HepG2 (cell line): ENCODE measurements around the gene BIRC7. TPM values are rescaled to one million over a fixed set of nuclear protein-coding genes. Genes with fewer than 3 reads are reported as not detected.

Experiments used
- ATAC-seq: fragments of 200-7000 bp; cut with Tn5 transposase; 3 replicates; pipeline ENCODE4 v1.9.1; 2020; ENCODE audit warnings: mild to moderate bottlenecking, moderate library complexity
- BruUV-seq: library from RNA; stranded (reverse); fragments of 400-500 nt; replicated peaks from 2 replicates; lab custom pipeline; 2021; lab: Mats Ljungman, UMichigan
- CTCF ChIA-PET: fragments of 300-600 bp; formaldehyde crosslinking; extraction: SDS; loops from one replicate; lab custom pipeline; 2021; ENCODE audit warnings: low total read pairs, inconsistent platforms, low intra/inter-chr PET ratio; lab: Yijun Ruan, JAX
- POLR2A ChIA-PET: fragments of 350-600 bp; sonication (Branson Sonifier 250); formaldehyde crosslinking; loops from one replicate; lab custom pipeline; 2020; ENCODE audit warnings: antibody characterized with exemption, inconsistent platforms; lab: Yijun Ruan, JAX
- DNase-seq: peaks from one replicate; pipeline ENCODE4 v3.0.0-alpha.2; 2015; ENCODE audit warnings: low spot score
- FAIRE-seq: peaks from 3 replicates; lab custom pipeline; 2011; peaks lifted over from hg19 to GRCh38; lab: Jason Lieb, UNC
- H2AFZ ChIP-seq: one replicate; pipeline ENCODE4 v1.6.1; 2011; ENCODE audit warnings: low read length, inconsistent platforms
- H3K27ac ChIP-seq: fragments of 300-600 bp; 3 replicates; pipeline ENCODE4 v1.8.0; 2011; ENCODE audit warnings: mixed run types, mild to moderate bottlenecking, mixed read lengths, low read length, inconsistent platforms; ENCODE audit not compliant: insufficient read depth; ENCODE audit errors: extremely low read length
- H3K27me3 ChIP-seq, 2 experiments: fragments of 200-600 bp in 1 of 2; 2 replicates in 1 of 2; 3 replicates in 1 of 2; pipeline versions ENCODE4 v1.6.0 to v1.8.0; 2011; ENCODE audit warnings: low read length in 2 of 2, mild to moderate bottlenecking in 2 of 2, moderate library complexity in 2 of 2, inconsistent platforms in 1 of 2; ENCODE audit not compliant: insufficient read depth in 2 of 2, control insufficient read depth in 1 of 2
- H3K36me3 ChIP-seq, 2 experiments: fragments of 200-600 bp in 1 of 2; replicated peaks in 1 of 2; 2 replicates in 1 of 2; 3 replicates in 1 of 2; pipeline versions ENCODE4 v1.5.1 to v1.8.0; 2011; ENCODE audit warnings: low read length in 2 of 2, inconsistent platforms in 1 of 2; ENCODE audit not compliant: insufficient read depth in 2 of 2, control insufficient read depth in 1 of 2
- H3K4me1 ChIP-seq: 2 replicates; pipeline ENCODE4 v1.5.1; 2012; ENCODE audit warnings: low read length, inconsistent platforms; ENCODE audit not compliant: insufficient read depth
- H3K4me2 ChIP-seq: 2 replicates; pipeline ENCODE4 v1.6.0; 2011; ENCODE audit warnings: low read depth, low read length, inconsistent platforms
- H3K4me3 ChIP-seq, 3 experiments: fragments of 200-600 bp in 1 of 3; sonication (generic), shearing (Covaris generic) in 1 of 3; replicated peaks in 1 of 3; 2 replicates each; pipeline ENCODE4 v1.5.1; 2011 to 2016; ENCODE audit warnings: low read length in 3 of 3, inconsistent platforms in 2 of 3, low read depth in 2 of 3, mild to moderate bottlenecking in 2 of 3, control low read depth in 1 of 3, mixed read lengths in 1 of 3; ENCODE audit not compliant: insufficient read depth in 1 of 3
- H3K79me2 ChIP-seq: one replicate; pipeline ENCODE4 v1.6.1; 2011; ENCODE audit warnings: low read length, inconsistent platforms; ENCODE audit not compliant: insufficient read depth
- H3K9ac ChIP-seq: 2 replicates; pipeline ENCODE4 v1.6.0; 2011; ENCODE audit warnings: mild to moderate bottlenecking, low read depth, low read length, inconsistent platforms; ENCODE audit not compliant: insufficient read depth
- H3K9me3 ChIP-seq: 2 replicates; pipeline ENCODE4 v1.5.1; 2012; ENCODE audit warnings: mild to moderate bottlenecking, low read length
- H4K20me1 ChIP-seq: 2 replicates; pipeline ENCODE4 v1.6.0; 2011; ENCODE audit warnings: inconsistent platforms, mild to moderate bottlenecking, low read length, moderate library complexity; ENCODE audit not compliant: insufficient read depth
- EHMT2 ChIP-seq: fragments of 200-600 bp; sonication (generic); IDR thresholded peaks from 2 replicates; pipeline ENCODE4 v1.7.0; 2017; ENCODE audit warnings: antibody characterized with exemption, low read depth, low read length, borderline replicate concordance
- RXRB ChIP-seq: IDR thresholded peaks from 2 replicates; pipeline ENCODE4 v1.6.1; 2016; ENCODE audit warnings: borderline replicate concordance, missing genetic modification reagents, missing compliant biosample characterization
- SSRP1 ChIP-seq: IDR thresholded peaks from 2 replicates; pipeline ENCODE4 v1.6.1; 2016; ENCODE audit warnings: control low read depth
- TBX3 ChIP-seq: fragments of 450-650 bp; IDR thresholded peaks from 2 replicates; pipeline ENCODE4 v1.6.1; 2017; ENCODE audit warnings: antibody characterized with exemption, mild to moderate bottlenecking, inconsistent platforms, borderline replicate concordance
- ZNF263 ChIP-seq: sonication (generic); formaldehyde crosslinking; IDR thresholded peaks from 2 replicates; pipeline ENCODE4 v1.4.0; 2020; ENCODE audit warnings: missing genetic modification reagents
- ZNF800 ChIP-seq: sonication (generic); formaldehyde crosslinking; IDR thresholded peaks from 2 replicates; pipeline ENCODE4 v1.4.0; 2020; ENCODE audit warnings: missing genetic modification reagents
- WGBS: methylation state at CpG from one replicate; pipeline ENCODE4 v1.1.6; 2017; ENCODE audit warnings: low lambda C conversion rate; 5-methylcytosine and 5-hydroxymethylcytosine counted together
- in situ Hi-C: cut with HindIII; loops from 2 replicates; pipeline ENCODE4 v1.10.0; 2017; ENCODE audit warnings: low pct_unique_long_range_greater_than_20kb; ENCODE audit not compliant: extremely low pct_ligation_motif_present
- intact Hi-C: fragments of 100-400 bp; cut with micrococcal nuclease; formaldehyde crosslinking; loops from one replicate; pipeline ENCODE4 v1.10.0; 2022; ENCODE audit not compliant: unreplicated experiment
- polyA plus RNA-seq, 8 experiments: library from polyadenylated mRNA; depleted of rRNA in 3 of 8; stranded (reverse) in 7 of 8; unstranded in 1 of 8; fragments of >200 nt; fragmentation: Illumina TruSeq in 4 of 8; extraction: Trizol in 4 of 8; gene quantifications; 2 replicates each; pipeline versions ENCODE4 v1.2.1 to v1.2.3, GENCODE V29; 2011 to 2016; ENCODE audit warnings: low read depth in 4 of 8, missing spikeins in 1 of 8, mixed read lengths in 1 of 8; ENCODE audit not compliant: insufficient read depth in 1 of 8
- total RNA-seq, 5 experiments: library from RNA; depleted of rRNA; stranded (reverse); fragments of >200 nt; fragmentation: Illumina TruSeq; extraction: Trizol; gene quantifications; 2 replicates each; pipeline ENCODE4 v1.2.3, GENCODE V29; 2016; ENCODE audit warnings: low read depth in 1 of 5

The BIRC7 gene
- total and polyA plus RNA-seq, 2 of the 13 experiments (the other 11 are each of a cell fraction or from before 2014, with no cell fraction given): 0.27 to 5.1 TPM

- 32% methylated on average over 7 of the region's 7 CpGs for WGBS
- TF ChIP-seq ZNF800: 0 out of 2 replicates have a peak, but pooled peaks have one; percentile 38
- no peak for TF ChIP-seq ZNF263 (CRISPR knock-in tag)
- CTCF ChIA-PET: interaction anchor here (0.8 kb wide), 1 partner anchor 26 kb away, joined by 4 read pairs; no protein-coding TSS in a partner anchor
- FAIRE-seq (no peak), DNase-seq (no peak), ATAC-seq (no peak)
- no peak overlapping the region for H3K9ac ChIP-seq
- no peaks in the 10 kb centered on the region; the same call in 1 of the 2 replicates for H4K20me1 ChIP-seq
- H3K4me3 ChIP-seq: no peak overlapping the region
- no peak overlapping the region for H2AFZ ChIP-seq
- peaks cover 23 to 77% of the 10 kb centered on the region in 2 experiments; a peak in 4 of 5 replicates for H3K27me3 ChIP-seq
- peaks cover 5% of the 10 kb centered on the region for H3K4me1 ChIP-seq
- in situ Hi-C loops (no loop called here), intact Hi-C loops (no loop called here)
- no peaks in the 10 kb centered on the region for H3K79me2 ChIP-seq
- H3K27ac ChIP-seq: no peak overlapping the region
- no TSS peak for BruUV-seq
- no peak overlapping the region for H3K4me2 ChIP-seq
- POLR2A ChIA-PET: interaction anchor here (1.5 kb wide), 1 partner anchor 9 kb away, joined by 4 read pairs; the partner anchor contains the start of gene YTHDF1
- H3K9me3 ChIP-seq: no peaks in the 10 kb centered on the region
- H3K36me3 ChIP-seq: no peaks in the 10 kb centered on the region
Measured at GRCh38 chr20:63225082-63225454, 10.6 kb upstream of the BIRC7 start.

- DNase-seq: no peak
Measured at GRCh38 chr20:63226042-63226943, 9.4 kb upstream of the BIRC7 start.

More at GRCh38 chr20:63226042-63226943, 9.4 kb upstream of the BIRC7 start:
- H3K27ac ChIP-seq: no peak overlapping the region
- H3K79me2 ChIP-seq: no peaks in the 10 kb centered on the region
- 25% methylated on average over 17 of the region's 19 CpGs for WGBS
- intact Hi-C loops: no loop called here
- CTCF ChIA-PET: no interaction called here
- H4K20me1 ChIP-seq: no peaks in the 10 kb centered on the region; the same call in 1 of the 2 replicates
- no peak for ATAC-seq
- no peaks in the 10 kb centered on the region for H3K36me3 ChIP-seq
- peaks cover 17 to 76% of the 10 kb centered on the region in 2 experiments; a peak in 4 of 5 replicates for H3K27me3 ChIP-seq
- TF ChIP-seq EHMT2 (no peak), RXRB (CRISPR knock-in tag) (no peak), TBX3 (no peak), SSRP1 (CRISPR knock-in tag) (no peak)
- TF ChIP-seq, all 625 proteins: peak for 0
- H3K9ac ChIP-seq: no peak overlapping the region
- H3K4me1 ChIP-seq: peaks cover 17% of the 10 kb centered on the region
- POLR2A ChIA-PET: interaction anchor here (0.7 kb wide), 1 partner anchor 403 kb away, joined by 4 read pairs; no protein-coding TSS in a partner anchor
- H3K9me3 ChIP-seq: no peaks in the 10 kb centered on the region
- H3K4me3 ChIP-seq: no peak overlapping the region
- FAIRE-seq: no peak
- no peak overlapping the region for H3K4me2 ChIP-seq
- BruUV-seq: no TSS peak
- in situ Hi-C loops: no loop called here
- no peak overlapping the region for H2AFZ ChIP-seq
